HG03045 (cell line): ENCODE results near the gene IRX5.
A peak's percentile ranks its signal among the peaks of the same experiment; 100 is the strongest.

Experiments
- ATAC-seq: cut with Tn5 transposase; IDR thresholded peaks from one replicate; pipeline ENCODE4 v1.9.1; 2021; ENCODE audit warnings: mild to moderate bottlenecking, moderate library complexity; ENCODE audit not compliant: unreplicated experiment

The IRX5 gene

DNA sequence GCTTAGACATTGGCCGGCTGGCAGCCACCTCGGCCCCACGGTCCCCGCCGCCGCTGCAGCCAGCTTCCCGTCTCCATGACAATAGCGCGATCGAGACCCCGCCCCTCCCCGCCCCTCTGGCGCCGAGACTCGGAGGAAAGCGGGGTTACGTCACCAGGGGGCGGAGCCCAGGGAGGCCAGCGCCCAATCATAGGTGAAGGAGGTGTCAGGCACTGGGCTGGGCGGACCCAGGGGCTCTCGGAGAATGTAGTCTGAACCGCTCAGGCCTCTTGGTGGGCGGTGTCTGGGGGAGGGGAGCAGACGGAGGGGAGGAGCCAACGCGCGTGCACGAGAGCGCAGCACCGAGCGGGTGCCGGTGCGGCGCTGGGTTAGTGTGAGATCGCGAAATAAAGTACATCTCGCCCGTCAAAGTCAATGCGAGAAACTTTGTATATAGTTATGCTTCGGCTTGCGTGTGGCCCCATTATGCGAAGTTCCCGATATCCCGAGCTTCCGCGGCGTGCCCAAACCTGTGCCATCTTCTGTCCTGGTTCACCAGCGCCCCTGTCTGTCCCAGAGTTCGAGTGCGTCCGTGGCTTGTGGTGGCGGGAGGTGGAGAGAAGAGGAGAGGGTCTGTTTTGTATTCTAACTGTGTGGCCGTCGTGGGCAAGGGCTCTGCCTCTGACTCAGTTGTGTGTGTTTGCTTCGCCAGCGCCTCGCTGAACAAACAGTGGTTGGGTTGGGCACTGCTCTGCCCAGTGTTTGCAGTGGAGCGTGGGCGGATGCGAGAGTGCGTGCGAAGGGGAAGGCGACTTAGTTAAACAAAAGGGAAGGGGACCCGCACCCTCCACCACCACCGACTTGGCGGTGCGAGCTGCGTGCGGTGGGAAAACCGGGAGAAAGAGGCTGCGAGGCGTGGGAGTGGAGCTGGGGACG is 1.3 kb upstream of the IRX5 start:
- ATAC-seq, result peak; percentile 90

DNA sequence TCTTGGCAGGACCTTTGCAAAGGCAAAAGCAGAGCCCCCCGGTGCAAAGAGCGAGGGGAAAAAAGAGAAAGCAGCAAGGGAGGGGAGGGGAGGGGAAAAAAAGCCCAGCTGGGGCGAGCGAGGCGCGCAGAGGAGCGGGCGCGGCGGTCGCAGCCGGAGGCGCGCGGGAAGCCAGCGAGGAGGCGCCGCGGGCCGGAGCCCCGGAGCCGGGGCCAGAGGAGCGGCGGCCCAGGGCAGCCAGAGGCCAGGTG is 129 bp downstream of the IRX5 start:
- ATAC-seq, result no peak

DNA sequence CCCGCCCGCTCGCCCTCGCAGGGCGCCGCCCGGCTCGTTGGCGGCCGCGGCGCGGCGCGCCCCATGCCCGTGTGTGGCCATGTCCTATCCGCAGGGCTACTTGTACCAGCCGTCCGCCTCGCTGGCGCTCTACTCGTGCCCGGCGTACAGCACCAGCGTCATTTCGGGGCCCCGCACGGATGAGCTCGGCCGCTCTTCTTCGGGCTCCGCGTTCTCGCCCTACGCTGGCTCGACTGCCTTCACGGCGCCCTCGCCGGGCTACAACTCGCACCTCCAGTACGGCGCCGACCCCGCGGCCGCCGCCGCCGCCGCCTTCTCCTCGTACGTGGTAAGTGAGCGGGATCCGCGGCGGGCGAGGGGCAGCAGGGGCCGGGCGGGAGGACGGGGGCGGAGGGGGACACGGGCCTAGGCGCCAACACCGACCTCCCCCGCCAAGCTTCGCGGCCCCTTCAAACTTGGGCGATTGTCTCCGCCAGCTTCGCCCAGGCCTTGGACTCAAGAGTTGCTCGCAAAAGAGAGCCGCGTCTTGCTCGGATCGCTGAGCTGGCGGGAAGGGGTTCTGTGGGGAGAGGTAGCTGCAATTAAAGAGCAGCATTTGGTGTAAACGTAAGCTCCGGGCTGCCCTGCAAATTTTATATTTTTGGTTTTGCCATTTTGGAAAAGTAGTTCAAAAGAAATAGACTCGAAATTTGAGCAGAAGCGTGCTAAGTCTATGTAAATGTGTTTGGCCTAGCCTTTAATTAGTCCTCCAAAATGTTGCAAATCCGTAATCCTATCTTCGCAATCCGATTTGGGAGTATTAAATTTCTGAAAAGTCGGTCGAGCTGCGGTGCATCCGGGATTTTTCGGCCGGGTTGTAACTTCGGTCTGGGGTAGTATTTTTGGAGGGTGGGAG is 702 bp downstream of the IRX5 start:
- ATAC-seq, result no peak

DNA sequence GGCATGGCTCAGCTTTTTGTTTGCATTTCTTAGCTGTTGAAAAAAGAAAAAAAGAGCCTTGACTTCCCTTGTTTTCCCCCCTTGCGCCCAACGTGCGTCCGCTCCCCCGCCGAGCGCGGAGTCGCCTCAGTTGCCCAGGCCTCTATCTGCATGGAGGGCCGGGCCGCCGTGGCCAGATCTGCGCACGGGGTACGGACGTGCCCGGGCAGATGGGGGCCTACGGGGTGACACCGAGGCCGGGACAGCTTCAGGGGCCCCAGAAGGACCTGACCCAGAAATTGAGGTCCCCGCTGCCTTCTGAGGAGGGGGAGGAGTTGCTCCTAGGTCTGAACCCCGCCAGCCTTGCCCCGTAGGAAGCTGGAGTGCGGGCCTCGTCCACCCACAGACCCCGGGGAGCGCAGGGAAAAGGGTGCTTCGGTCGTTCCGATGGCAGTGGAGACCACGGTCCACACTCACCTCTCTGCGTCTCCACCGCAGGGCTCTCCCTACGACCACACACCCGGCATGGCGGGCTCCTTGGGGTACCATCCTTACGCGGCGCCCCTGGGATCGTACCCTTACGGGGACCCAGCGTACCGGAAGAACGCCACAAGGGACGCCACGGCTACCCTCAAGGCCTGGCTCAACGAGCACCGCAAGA is 1.5 kb downstream of the IRX5 start:
- no peak for ATAC-seq

DNA sequence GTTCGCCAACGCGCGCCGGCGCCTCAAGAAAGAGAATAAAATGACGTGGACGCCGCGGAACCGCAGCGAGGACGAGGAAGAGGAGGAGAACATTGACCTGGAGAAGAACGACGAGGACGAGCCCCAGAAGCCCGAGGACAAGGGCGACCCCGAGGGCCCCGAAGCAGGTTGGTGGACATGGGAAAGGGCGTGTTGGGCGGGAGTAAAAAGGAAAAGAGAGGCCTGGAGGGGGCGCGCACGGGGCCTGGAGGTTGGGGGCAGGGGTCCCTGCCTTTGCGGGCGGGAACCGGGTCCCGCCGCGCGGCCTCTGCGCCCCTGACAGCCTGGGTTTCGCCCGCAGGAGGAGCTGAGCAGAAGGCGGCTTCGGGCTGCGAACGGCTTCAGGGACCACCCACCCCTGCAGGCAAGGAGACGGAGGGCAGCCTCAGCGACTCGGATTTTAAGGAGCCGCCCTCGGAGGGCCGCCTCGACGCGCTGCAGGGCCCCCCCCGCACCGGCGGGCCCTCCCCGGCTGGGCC is 2.1 kb downstream of the IRX5 start:
- ATAC-seq, result no peak

DNA sequence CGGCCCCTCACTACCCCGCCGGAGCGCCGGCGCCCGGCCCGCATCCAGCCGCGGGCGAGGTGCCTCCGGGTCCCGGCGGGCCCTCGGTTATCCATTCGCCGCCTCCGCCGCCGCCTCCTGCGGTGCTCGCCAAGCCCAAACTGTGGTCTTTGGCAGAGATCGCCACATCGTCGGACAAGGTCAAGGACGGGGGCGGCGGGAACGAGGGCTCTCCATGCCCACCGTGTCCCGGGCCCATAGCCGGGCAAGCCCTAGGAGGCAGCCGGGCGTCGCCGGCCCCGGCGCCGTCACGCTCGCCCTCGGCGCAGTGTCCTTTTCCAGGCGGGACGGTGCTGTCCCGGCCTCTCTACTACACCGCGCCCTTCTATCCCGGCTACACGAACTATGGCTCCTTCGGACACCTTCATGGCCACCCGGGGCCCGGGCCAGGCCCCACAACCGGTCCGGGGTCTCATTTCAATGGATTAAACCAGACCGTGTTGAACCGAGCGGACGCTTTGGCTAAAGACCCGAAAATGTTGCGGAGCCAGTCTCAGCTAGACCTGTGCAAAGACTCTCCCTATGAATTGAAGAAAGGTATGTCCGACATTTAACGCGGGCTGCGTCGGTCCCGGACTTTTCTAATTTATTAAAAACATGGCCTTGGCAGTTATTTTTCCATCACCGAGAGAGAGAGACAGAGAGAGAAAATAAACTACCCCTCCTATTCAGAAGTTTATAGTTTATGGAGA is 2.8 kb downstream of the IRX5 start:
- ATAC-seq, result no peak

DNA sequence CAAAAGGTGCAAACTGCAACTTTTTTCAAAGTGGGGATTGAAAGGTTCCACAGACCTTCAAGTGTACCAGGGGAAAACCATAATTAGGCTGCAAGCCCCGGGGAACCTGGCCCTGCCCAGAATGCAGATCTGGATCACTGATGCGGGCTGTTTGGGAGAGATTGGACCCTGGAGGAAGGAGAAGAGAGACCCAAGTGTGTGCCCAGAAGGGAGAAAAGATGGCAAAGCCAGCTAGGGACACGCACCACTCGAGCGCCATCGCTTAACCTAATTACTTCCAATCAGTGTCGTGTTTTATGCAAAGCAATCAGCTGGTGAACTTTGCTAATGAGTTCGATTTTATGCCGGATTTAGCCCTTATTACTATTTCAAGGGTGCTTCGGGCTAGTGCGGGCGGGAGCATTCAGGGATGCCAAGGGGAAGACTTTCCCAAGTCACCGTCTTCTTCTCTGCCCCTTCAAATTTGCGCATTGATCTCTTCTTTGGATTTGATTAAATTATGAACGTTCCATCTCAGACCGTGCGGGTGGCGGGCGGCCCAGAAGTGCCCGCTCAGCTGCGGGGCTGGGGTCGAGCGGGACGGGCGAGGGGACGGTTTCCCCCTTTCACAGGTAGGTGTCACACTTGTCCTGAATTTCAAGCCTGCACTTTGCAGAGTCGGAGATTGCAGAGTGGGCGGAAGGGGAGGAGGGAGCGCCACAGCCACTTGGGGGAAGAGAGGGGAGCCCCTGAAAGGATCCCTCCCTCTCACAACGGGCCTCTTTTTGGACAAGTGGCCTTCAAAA is 4.0 kb downstream of the IRX5 start:
- no peak for ATAC-seq

DNA sequence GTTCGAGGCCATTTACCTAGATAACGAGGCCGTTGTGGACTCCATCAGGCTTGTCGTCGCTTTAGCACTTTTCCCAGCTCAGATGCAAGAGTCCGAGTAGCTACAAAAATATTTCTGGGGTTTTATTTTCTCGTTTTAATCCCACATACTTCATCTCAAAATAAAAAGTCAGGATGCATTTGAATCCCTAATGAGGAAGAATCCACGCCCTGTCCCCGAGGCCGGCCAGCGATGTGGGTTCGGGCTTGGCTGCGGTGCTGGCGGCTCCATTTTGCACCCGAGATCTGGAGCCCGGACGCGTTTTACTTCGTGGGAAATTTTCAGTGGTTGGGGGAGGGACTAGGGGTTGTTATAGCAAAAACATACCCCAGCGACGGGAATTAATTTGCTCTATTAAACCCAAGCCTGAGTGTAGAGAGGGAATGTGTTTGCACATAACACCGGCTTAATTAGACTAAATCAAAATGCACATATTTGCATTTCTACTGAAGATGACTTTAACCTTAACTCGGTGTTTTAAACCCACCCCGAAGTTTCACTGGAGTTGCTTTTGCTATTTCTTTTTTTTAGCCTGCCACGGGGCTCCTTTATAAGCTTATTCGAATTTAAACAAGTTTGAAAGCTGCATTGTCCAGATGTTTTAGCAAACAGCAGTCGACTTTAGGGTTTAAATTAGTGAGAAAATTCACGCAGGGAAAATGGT is 4.8 kb downstream of the IRX5 start:
- ATAC-seq, result no peak

DNA sequence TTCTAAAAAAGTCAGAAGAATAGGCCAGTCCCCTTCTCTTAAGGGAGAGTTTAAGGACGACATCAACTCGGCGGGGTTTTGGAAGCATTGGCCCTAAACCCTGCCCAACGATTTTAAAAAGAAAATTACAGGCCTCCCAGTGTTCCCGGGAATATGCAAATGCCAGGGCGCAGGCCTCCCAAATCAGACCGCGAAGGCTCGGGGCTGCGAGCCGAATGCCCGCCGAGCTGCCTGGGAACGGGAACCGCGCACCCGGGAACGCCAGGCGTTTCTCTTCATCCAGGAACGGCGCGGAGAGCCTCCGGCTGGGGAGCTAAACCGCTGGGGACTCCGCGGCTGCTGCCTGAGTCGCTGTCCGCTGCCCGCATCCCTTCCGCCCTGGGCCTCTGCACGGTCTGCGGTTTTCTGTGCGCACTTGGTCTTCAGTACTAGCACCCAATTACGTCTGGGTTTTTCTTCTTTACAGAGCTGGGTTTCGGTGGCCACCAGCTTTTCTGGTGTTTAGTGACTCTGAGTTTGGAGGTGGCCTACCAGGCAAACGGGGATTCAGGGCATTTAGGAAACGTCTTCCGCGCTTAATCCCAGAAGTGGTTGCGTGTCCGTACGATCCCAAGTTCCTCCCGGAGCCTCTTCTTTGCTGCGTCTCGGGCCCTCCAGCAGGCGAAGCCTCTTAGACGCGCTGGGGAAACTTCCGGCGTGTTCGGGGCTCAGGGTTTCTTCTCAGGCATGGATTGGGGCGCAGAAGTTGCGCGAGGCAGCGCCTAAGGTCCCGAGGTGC is 5.7 kb downstream of the IRX5 start:
- ATAC-seq, result no peak

DNA sequence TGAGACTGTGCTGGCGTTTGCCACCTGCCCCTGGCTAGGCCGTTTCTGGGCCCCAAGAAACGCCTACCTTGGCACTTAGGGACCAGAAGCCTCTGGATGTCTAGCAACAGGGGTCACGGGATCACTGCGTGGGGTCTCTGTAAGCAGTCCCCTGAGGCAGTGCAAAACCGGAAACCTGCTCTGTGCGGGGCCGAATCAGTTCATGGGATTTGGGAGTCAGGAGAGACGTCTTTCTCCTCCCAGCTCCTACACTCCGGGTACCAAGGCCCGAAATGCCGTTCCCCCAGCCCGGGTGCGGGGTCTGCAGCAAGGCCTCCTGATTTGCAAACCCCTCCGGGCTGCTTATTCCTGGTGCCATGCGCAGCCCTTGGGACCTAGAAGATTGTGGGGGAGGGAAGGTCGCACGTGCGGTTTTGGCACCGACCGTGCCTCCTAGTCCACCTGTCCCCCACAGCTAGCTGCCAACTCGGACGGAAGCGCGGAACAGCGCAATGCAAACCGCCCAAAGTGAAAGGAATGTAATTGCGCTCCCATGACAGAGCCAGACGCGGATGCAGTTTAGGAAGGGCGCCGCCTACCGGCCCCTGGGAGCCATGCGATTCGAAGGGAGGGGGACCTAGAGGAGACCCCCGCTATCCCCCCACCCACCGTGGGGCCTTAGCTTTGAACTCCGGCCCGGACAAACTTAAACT is 6.5 kb downstream of the IRX5 start:
- ATAC-seq, result no peak

DNA sequence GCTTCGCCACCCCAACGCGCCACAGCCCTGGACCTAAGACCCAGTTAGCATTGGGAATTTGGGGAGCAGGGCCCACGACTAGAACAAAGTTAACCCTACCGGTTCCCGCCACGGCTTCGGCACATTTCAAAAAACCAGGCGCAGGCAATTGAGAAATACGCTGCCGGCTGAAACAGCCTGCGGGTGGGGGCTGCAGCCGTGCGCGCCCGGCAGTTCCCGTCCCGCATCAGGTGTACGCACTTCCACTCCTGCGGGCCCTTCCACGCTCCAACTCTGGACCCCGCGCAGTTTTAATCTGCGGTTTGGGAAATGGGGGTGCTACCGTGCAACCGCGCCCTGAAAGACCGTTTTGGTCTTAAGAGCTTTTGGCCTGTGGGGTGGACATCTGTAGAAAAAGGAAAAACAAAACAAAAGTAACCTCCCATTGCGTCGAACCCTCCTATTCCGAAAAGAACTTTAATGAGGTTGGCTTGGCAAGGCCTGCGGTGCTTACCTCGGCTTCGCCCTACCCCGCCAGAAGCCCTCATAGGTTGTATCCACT is 7.1 kb downstream of the IRX5 start:
- no peak for ATAC-seq

DNA sequence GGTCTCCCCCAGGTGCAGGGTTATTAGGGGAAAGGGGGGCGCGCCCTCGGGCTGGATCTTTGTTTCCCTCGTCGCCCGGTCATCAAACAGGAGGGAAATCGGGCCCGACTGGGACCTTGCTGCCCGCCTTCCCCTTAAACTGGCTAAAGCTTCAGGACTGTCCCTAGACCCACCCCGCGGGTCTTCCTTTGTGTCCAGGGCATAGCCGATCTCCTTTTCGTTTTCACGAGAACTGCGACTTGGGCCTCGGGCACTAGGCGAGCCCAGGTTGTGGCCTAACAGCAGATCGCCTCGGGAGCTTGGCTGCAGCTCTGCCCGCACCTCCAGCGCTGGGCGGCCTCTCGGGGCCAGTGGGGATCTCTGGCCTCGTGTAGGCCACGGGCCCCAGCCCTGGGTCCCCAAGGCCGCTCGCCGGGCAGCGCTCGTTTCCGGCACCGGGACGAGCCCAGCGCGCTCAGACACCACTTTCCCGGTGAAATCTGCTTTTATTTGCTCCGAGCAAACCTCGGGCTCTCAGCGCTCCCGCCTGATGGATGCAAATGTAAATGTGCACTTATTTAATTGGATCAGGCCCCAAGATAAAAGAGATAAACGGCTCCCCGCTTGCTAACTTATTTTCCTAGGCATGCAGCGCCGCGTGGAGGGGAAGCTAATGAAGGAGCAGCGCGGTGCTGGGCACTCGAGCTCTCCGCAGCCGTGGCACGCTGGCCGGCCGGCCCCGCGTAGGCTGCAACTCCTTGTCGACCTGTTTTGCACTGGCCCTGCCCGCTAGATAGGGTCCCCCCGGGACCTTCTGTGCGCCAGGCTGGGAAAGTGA is 7.8 kb downstream of the IRX5 start:
- no peak for ATAC-seq

DNA sequence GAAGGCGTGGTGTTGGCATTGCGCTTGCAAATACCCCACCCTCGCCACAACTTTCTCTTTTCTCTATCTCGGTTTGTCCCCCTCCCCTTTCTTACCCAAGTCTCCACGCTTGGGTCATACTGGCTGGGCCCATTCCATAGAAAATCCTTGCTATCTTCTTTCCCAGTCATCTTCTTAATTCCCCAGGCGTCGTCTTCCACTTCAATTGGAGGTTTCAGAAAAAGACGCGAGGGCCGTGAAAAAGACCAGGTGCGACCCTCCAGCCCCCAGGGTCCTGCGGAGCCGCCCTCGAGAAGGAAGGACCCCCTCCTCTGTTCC is 8.3 kb downstream of the IRX5 start:
- ATAC-seq, result no peak

DNA sequence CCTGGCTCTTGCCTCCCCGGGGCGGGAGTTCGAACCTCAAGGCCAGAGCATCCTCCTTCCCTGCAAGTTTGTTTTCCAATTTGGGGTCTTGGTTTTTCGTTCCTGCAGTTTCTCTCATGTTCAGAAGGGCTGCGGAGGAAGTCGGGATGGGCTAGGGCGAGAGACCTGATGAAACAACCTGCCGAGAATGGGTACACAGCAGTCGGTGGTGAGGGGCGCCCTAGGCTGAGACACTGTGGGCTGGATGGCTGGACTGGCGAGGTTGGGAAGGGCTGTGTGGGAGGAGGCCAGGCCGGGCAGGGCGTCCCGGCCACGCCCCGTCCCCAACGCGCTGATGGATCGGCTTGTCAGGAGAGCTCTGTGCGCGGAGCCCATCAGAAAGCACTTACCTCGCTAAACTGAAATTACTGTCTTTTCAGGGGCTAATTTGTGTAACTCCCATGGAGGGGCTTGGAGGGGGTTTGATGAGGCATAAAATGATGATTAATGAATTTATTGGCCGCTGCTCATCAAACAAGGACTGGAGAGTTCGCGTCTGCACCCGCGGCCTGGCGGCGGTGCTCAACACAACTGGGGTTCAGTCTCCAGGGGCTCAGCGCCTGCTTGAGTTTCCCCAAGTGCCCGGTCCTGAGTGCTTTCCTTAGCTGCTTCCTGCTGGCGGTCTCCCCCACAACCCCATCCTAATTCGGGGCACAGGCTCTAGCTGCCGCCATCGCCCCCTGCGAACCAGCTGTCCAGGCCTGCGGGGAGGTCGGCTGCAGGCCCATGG is 9.0 kb downstream of the IRX5 start:
- no peak for ATAC-seq

DNA sequence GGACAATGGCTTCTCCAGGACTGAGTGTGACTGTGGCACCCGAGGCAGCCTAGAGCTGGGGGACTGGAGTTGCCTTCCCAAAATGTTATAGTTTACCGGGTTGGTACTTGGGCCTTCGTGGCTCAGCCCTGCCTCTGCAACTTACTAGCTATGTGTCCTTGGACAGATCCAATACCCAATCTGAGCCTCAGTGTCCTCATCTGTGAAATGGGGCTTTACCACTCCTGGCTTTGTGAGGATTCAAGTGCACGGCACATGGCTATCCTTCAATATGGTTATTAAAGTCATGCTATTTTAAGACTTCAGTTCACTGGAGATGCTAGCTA is 9.6 kb downstream of the IRX5 start:
- ATAC-seq, result no peak

DNA sequence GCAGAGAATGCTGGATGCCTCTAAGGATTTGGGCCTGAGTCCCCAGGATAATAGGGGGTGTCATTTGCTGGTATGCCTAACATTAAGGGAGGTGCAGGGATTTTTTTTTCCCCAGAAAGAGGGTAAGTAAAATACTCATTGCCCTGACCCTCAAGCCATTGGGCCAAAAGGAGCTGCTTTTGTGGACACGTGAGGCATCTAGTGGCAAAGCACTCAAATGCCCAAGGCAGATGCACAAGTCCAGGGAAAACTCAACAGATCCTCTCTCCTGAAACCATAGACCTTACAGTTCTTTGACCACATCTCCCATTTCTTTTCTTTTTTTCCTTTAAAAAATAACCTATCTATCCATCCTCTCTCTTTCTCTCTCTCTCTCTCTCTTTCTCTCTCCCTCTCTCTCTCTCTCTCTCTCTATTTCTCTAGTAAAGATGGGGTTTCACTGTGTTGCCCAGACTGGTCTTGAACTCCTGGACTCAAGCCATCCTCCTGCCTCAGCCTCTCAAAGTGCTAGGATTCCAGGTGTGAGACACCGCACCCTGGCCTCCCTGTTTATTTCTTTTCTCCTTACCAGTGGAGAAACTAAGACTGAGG is 11.8 kb downstream of the IRX5 start:
- ATAC-seq, result no peak
